A375 (cell line): ENCODE data around the gene FLACC1. TPM values are rescaled to one million over a fixed set of nuclear protein-coding genes. Genes with fewer than 3 reads are reported as not detected.

Source experiments
- total RNA-seq: library from RNA; depleted of rRNA; stranded (reverse); fragments of >200 nt; shearing (Covaris generic); gene quantifications from 2 replicates; pipeline ENCODE4 v1.2.3, GENCODE V29; 2014; rRNA removed

Gene FLACC1
- 0.68 and 1.1 TPM in 2 replicates for total RNA-seq

GRCh38 chr2:201357221-201357620, at the start of gene FLACC1:
FLACC1 (minus strand) TSS chr2:201357345; CDS start chr2:201351404, 5,941 bp downstream.

GRCh38 chr2:201260302-201260800, 96.8 kb downstream of the FLACC1 start, which contains the start of gene CASP8:
CASP8 (plus strand) TSS chr2:201260536; CDS start chr2:201266487, 5,951 bp downstream.

Other genes with a start within 250 kb of the FLACC1 start
- gene CFLAR, start 241.2 kb downstream of the FLACC1 start, total RNA-seq: 17.9 and 18.2 TPM in 2 replicates
- gene CASP10, start 174.2 kb downstream of the FLACC1 start, total RNA-seq: 1.7 TPM in 2 replicates
- 21.4 and 25.8 TPM in 2 replicates for gene CASP8, start 96.8 kb downstream of the FLACC1 start, total RNA-seq
- gene TRAK2, start 94.1 kb upstream of the FLACC1 start, total RNA-seq: 4.3 and 4.4 TPM in 2 replicates
- gene STRADB, start 94.4 kb upstream of the FLACC1 start, total RNA-seq: 12.8 and 13.0 TPM in 2 replicates